Activated T-cell treated with anti-CD3 and anti-CD28 coated beads, Interleukin-2, amount 50 U/mL, for 72 hours (primary cell): ENCODE data around the gene ARAF. TPM values are rescaled to one million over a fixed set of nuclear protein-coding genes. Genes with fewer than 3 reads are reported as not detected.

Experiments
- total RNA-seq, 2 donors: library from RNA; stranded (reverse); gene quantifications; one replicate each; pipeline ENCODE4 v1.2.3, GENCODE V29; 2022

ARAF gene
- total RNA-seq, 2 donors from 2014 or later = 94.7 to 97.5 TPM

Other genes with a start within 250 kb of the ARAF start
- under 1 TPM; 0.60 to 0.67 TPM for gene ZNF157, start 190.6 kb upstream of the ARAF start, total RNA-seq
- 1 to 10 TPM; 6.1 to 8.2 TPM for gene ZNF41, start 78.0 kb upstream of the ARAF start, total RNA-seq
- 10 to 100 TPM; 31.5 to 71.2 TPM for gene TIMP1, start 21.2 kb downstream of the ARAF start, total RNA-seq
- gene SYN1, start 58.7 kb downstream of the ARAF start, total RNA-seq = 1 to 10 TPM in 1 of 2 donors, under 1 TPM in 1; 0.67 to 2.0 TPM
- 1 to 10 TPM; 6.4 to 9.5 TPM for gene CFP, start 68.7 kb downstream of the ARAF start, total RNA-seq
- 10 to 100 TPM; 82.7 to 84.9 TPM for gene ELK1, start 89.4 kb downstream of the ARAF start, total RNA-seq
- 100 to 1,000 TPM; 173 to 205 TPM for gene UXT, start 98.0 kb downstream of the ARAF start, total RNA-seq